ENCODE data around the gene MYBBP1A.

The MYBBP1A gene

DNA sequence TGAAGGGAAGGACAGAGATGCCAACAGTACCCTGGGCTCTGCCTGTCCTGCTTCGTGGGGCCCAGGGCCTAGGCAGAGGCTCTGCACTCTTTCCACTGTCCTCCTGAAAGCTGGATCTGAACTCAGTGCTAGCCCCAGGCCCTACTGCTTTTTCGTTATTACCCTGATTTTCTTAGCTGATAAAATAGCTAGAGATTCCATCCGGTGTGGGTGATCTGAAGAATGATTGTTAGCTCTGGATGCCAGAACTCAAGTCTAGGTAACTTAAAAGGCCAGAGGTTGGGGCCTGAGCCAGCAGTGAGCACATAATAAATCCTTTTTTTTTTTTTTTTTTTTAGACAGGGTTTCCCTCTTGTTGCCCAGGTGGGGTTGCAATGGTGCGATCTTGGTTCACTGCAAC is 1.8 kb upstream of the MYBBP1A start:
- no peak for DNase-seq (ENCODE audit: low spot score)
- in situ Hi-C loops (cut with MboI; ENCODE audit: low pct_unique_long_range_greater_than_20kb, low sequenced_read_pairs, unreplicated experiment) = no loop called here

DNA sequence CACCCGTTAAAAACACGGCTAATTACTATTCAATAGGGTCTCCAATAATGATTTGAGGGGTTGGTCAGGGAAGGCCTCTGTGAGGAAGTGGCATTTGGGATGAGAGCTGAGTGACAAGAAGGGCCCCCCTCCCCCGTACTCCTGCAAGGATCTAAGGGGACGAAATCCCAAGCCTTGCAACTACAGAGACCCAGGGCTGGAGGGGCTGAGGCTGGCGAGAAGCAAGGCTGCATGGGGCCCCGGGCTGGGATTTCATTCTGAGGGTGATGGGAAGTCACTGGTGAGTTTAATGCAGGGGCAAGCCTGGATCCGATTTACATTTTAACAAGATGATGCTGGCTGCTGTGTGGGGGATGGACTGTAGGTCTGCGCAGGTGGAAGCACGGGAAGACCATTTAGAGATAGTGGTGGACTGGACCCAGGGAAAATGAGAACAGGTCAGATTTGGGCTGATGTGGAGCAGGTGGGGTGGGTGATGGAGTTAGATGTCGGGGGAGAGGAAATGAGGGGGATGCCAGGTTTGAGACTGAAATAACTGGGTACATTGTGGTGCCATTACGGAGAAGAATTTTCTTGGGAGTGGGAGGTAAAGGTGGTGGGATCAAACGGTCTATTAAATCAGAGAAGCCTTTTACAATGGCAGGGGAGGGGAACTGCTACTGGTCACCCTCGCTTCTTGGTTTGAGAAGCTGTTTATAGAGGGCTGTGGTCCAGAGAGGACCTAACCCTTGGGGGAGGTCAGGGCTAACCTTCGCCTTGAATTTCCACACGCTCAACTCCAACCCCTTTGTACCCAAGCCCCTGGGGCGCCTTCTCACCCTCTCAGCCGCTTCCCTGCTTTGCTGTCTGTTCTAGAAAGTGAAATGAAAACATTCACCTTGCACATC is 932 bp upstream of the MYBBP1A start:
- TF ChIP-seq CTCF (IDR thresholded peaks at IDR 0.05; ENCODE audit: extremely low read depth, insufficient read depth, missing control alignments) = no peak
- DNase-seq (ENCODE audit: low spot score) = no peak
- in situ Hi-C loops (cut with MboI; ENCODE audit: low pct_unique_long_range_greater_than_20kb, low sequenced_read_pairs, unreplicated experiment) = no loop called here

More for the DNA sequence above, 1.8 kb upstream of the MYBBP1A start:
- no peak for TF ChIP-seq CTCF (IDR thresholded peaks at IDR 0.05; ENCODE audit: extremely low read depth, insufficient read depth, missing control alignments)

GRCh38 chr17:4554441-4554996 is 665 bp downstream of the MYBBP1A start:
- no peak for DNase-seq (ENCODE audit: low spot score)
- TF ChIP-seq CTCF (IDR thresholded peaks at IDR 0.05; ENCODE audit: extremely low read depth, insufficient read depth, missing control alignments) = no peak
- in situ Hi-C loops (cut with MboI; ENCODE audit: low pct_unique_long_range_greater_than_20kb, low sequenced_read_pairs, unreplicated experiment) = no loop called here

- no peak for DNase-seq (ENCODE audit: low spot score)
- no peak for TF ChIP-seq CTCF (IDR thresholded peaks at IDR 0.05; ENCODE audit: extremely low read depth, insufficient read depth, missing control alignments)
- in situ Hi-C loops (cut with MboI; ENCODE audit: low pct_unique_long_range_greater_than_20kb, low sequenced_read_pairs, unreplicated experiment) = no loop called here
Measured at GRCh38 chr17:4553669-4554068, 1.5 kb downstream of the MYBBP1A start.

DNA sequence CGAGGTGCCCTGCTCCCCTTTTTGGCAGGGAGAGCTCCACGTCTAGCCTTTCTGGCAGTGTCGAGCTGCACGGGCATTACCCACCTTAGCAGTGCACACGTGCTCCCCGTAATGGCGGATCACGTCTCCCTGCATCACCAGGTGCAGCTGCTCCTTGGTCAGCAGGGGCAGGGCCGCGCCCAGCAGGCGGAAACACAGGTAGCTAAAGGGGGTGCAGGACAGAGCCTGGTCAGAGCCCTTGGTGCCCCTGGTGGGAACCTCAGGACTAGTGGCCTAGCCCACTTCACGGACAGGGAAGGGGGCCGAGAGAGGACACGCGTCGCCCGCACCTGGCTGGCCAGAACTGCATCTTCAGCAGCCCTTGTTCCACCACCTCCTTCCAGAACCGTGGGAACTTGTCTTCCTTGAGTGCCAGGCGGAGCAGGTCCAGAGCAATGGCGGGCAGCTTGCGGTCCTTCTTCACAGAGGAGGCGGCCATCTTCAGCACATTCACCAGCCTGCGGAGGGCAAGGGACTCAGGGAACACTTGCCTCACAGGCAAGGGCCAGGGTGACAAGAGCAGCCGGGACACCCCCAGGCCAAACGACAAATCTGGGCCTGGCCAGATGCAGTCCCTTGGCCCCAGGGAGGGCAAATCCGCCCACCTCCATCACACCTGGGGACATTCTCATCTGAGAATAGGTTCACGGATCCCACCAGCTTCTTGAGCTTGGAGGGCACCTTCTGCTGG is 3.2 kb downstream of the MYBBP1A start:
- DNase-seq (ENCODE audit: low spot score) = no peak
- no peak for TF ChIP-seq CTCF (IDR thresholded peaks at IDR 0.05; ENCODE audit: extremely low read depth, insufficient read depth, missing control alignments)
- in situ Hi-C loops (cut with MboI; ENCODE audit: low pct_unique_long_range_greater_than_20kb, low sequenced_read_pairs, unreplicated experiment) = no loop called here

DNA sequence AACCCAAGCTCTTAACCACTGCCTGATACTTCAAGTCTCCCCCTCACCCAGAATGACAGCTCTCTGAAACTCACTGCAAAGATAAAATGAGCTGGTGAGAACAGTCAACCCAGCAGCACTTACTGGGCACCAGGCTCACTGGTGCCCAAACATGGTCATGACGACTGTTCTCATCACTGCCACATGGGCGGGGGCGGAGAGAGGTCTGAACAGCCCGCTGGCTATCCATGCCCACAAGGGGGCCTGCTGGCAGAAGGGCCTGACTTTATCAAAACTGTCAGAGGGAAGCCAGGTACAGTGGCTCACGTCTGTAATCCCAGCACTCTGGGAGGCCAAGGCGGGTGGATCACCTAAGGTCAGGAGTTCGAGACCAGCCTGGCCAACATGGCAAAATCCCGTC is 4.0 kb downstream of the MYBBP1A start:
- no peak for TF ChIP-seq CTCF (IDR thresholded peaks at IDR 0.05; ENCODE audit: extremely low read depth, insufficient read depth, missing control alignments)
- in situ Hi-C loops (cut with MboI; ENCODE audit: low pct_unique_long_range_greater_than_20kb, low sequenced_read_pairs, unreplicated experiment) = no loop called here
- no peak for DNase-seq (ENCODE audit: low spot score)
